SK-N-SH treated with all-trans-retinoic acid at 6 μM for 48 hours (cell line): ENCODE results near the gene HERC4.

ENCODE experiments used
- GLIS3 ChIP-seq: fragments of 250-450 bp; sonication (Bioruptor Pico); IDR thresholded peaks from 2 replicates; pipeline ENCODE4 v1.5.0; 2020; ENCODE audit warnings: mild to moderate bottlenecking, moderate library complexity
- ISL1 ChIP-seq: fragments of 250-450 bp; sonication (Bioruptor Pico); IDR thresholded peaks from 2 replicates; pipeline ENCODE4 v2.1.2; 2022; ENCODE audit warnings: mild to moderate bottlenecking, moderate library complexity
- OSR1 ChIP-seq: fragments of 250-450 bp; sonication (Bioruptor Pico); IDR thresholded peaks from 2 replicates; pipeline ENCODE4 v1.8.0; 2022; ENCODE audit warnings: moderate library complexity, mild to moderate bottlenecking, inconsistent platforms
- RARB ChIP-seq: fragments of 250-450 bp; sonication (Bioruptor Pico); IDR thresholded peaks from 2 replicates; pipeline ENCODE4 v1.8.0; 2021; ENCODE audit warnings: mild to moderate bottlenecking, moderate library complexity
- TF ChIP-seq, protein P1 (sequence below): fragments of 250-450 bp; sonication (Bioruptor Pico); IDR thresholded peaks from 2 replicates; pipeline ENCODE4 v1.5.1; 2020; ENCODE audit warnings: low read depth, mild to moderate bottlenecking, moderate library complexity

DNA sequence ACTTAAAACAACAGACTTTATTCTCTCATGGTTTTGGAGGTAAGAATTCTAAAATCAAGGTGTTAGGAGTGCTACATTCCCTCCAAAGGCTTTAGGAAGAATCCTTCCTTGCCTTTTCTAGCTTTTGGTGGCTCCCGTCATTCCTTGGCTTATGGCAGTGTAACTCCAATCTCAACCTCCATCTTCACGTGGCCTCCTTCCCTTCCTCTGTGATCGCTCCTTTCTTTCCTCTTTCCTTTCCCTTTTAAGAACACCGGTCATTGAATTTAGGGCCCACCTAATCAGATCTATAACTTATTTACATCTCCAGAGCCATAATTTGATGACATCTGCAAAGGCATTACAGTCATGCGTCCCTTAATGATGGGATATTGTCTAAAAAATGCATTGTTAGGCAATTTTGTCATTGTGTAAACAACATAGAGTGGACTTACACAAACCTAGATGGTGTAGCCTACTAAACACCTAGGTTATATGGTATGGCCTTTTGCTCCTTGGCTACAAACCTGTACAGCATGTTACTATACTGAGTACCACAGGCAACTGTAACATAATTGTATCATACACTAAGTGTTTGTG lies 5.9 kb upstream of the HERC4 start:
- TF ChIP-seq ISL1 (CRISPR knock-in tag) = no peak
- TF ChIP-seq OSR1 (CRISPR knock-in tag) = no peak
- TF ChIP-seq RARB = no peak
- TF ChIP-seq, protein P1, sequence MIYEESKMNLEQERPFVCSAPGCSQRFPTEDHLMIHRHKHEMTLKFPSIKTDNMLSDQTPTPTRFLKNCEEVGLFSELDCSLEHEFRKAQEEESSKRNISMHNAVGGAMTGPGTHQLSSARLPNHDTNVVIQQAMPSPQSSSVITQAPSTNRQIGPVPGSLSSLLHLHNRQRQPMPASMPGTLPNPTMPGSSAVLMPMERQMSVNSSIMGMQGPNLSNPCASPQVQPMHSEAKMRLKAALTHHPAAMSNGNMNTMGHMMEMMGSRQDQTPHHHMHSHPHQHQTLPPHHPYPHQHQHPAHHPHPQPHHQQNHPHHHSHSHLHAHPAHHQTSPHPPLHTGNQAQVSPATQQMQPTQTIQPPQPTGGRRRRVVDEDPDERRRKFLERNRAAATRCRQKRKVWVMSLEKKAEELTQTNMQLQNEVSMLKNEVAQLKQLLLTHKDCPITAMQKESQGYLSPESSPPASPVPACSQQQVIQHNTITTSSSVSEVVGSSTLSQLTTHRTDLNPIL (CRISPR knock-in tag) = no peak
- TF ChIP-seq GLIS3 = no peak
